GM21423 (cell line): ENCODE data around the gene PANK4.
"Not testable (repeated sequence)": the region's sequence is repeated elsewhere in the genome, so short reads cannot be mapped to it uniquely, and the experiment has no call there.

ENCODE experiments used
- ATAC-seq: cut with Tn5 transposase; IDR thresholded peaks from one replicate; pipeline ENCODE4 v1.9.1; 2021; ENCODE audit warnings: mild to moderate bottlenecking, moderate library complexity; ENCODE audit not compliant: unreplicated experiment

The PANK4 gene

GRCh38 chr1:2466958-2467554 lies 59.3 kb downstream of the PANK4 start:
- no peak for ATAC-seq

GRCh38 chr1:2466270-2466665 lies 60.1 kb downstream of the PANK4 start:
- ATAC-seq: no peak

GRCh38 chr1:2465371-2466269 lies 60.8 kb downstream of the PANK4 start:
- no peak for ATAC-seq

DNA sequence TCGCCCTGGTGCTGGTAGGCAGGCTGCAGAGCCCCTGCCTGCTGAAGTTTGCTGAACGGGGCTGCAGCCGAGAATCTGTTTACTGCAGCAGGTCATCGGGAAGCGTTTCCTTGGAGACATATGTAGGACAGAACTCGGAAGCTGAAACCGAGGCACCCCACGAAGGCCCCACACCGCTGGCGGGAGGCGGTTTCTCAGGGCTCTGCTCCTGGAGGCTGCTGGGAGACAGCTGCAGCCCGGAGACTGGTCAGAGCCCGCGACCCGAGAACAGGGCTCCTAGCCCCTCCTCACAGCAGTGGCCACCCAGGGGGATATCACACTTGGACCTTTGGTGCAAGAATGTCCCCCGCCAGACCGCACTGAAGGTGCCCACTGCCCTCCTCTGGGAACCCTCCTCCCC lies 63.0 kb downstream of the PANK4 start:
- no peak for ATAC-seq

DNA sequence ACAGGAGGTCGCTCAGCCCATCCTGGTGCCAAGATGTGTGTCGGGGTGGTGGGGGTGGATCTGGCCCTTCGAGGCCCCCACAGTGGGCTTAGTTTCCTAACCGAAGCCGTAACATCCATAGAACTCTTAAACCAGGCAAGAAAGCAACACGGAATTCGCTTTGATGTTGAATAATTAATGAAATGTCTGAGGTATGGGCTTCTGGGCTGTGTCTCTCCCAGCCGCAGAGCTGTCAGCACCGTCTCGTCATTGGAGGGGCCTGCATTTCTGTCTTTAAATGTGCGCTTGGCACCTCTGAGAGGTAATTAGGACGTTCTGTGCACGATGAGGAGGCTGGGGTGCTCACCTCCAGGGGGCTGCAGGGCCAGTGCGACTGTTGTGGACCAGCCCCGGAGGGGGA lies 63.6 kb downstream of the PANK4 start:
- no peak for ATAC-seq

DNA sequence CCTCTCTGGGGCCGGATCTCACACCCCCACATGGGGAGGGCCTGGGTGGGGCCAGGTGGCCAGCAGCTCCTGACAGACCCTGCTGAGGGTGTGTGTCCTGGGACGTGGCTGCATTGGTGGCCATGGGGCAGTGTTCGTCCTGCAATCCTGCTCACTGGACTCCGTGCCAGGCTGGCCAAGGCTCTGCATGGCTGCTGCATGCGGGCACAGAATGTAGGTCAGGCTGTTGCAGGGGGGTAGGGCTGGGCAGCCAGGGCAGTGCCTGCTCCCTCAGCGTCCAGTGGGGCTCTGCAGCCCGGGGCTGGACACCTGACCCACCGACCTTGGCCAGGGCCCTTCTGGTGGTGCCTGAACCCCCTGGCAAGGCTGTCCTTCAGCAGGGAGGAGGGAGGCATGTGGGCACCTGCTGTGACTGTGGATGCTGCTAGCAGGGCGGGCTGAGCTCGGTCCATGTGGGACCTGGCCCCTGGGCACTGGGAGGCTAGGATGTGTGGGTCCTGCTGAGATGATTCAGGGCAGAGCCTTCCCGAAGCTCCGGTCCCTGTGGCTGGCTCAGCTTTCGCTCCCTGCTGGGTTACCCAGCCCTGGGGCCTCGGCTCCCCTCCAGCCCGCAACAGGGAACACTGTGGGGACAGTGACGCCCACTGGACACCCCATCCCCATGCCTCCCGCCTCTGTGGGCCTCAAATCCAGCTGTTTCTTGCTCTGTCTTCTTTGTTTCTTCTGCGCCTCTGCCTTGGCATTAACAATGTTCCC lies 65.2 kb downstream of the PANK4 start:
- ATAC-seq: no peak

GRCh38 chr1:2460203-2460602 lies 66.2 kb downstream of the PANK4 start:
- no peak for ATAC-seq

DNA sequence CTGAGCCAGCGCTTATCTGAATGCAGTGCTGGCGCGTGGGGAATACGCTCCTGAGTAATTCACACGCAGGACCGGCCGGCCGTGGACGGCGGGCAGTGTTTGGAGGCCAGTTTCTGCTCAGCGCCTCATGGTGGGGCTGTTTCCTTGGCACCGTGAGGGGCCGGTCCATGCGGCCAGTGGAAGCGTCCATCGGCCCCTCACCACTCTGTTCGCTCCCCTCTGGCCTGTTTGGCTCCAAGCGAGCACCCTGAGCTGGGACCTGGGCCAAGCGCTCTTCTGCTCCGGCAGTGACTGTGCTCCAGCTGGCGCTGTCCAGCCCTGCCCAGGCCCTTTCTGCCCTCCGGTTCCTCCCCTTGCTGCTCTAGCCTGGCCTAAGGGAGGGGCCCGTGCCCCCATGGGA lies 66.6 kb downstream of the PANK4 start:
- no peak for ATAC-seq

GRCh38 chr1:2459102-2459753 lies 67.2 kb downstream of the PANK4 start:
- ATAC-seq: not testable (repeated sequence)

DNA sequence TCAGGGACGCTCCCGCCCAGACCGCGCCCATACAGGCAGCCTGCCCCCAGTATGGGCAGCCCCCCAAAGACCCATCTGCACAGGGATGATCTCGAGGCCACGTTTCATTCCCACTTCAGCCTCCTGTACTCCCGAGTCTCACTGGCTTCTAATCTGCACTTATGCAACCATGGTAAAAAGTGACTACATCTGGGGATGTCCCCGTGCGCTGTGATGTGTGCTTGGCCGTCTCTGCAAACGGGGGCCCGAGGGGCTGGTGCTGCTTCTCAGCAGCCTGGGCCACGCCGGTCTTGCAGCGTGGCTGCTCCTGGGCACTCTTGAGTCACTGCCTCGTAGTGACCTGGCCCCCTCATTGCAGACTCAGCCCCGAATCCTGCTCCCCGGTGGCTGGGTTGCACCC lies 67.7 kb downstream of the PANK4 start:
- no peak for ATAC-seq
